Peyer's patch (tissue), 4 donors: ENCODE data around the gene MLPH.

Experiments used
- POLR2A ChIP-seq, 2 donors: fragments of 450-650 bp; IDR thresholded peaks; one replicate each; pipeline ENCODE4 v1.5.1; 2017; ENCODE audit warnings: antibody characterized with exemption in 2 of 2, mild to moderate bottlenecking in 2 of 2, moderate library complexity in 2 of 2
- TF ChIP-seq, protein P1 (sequence below), 6 experiments: fragments of 450-650 bp in 4 of 6; fragments of 200-600 bp in 2 of 6; sonication (generic) in 1 of 6; IDR thresholded peaks; one replicate each; pipeline ENCODE4 v1.5.1; 2017 to 2019; ENCODE audit warnings: antibody characterized with exemption in 6 of 6, mild to moderate bottlenecking in 3 of 6, moderate library complexity in 1 of 6

DNA sequence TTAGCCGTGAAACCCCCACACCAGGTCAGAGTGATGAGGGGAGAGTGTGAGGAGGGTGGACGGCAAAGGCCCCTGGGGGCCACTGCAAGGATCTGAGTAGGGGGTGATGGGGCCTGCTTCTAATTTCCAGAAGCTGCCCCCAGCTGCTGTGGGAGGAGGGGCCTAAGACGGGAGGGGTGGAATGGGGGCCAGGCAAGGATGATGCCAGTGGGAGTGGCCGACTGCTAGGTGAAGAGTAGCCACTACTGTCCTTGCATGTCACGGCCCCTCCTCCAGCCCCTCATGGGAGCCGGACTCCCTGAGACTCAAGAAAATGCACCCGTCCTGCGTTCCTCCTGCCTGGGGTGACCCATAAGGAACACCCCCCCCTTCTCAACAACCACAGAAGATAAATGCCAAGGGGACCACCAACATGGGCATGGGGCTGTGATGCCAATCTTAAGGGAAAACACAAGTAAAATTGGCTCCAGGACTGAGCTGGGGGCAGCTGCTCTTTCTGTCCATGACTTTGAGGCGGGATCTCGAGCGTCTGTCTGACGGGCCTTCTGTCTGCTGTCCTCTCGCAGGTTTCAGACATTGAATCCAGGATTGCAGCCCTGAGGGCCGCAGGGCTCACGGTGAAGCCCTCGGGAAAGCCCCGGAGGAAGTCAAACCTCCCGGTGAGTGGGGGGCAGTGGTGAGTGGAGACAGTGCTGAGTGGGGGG lies 55.1 kb downstream of the MLPH start:
- TF ChIP-seq, protein P1, sequence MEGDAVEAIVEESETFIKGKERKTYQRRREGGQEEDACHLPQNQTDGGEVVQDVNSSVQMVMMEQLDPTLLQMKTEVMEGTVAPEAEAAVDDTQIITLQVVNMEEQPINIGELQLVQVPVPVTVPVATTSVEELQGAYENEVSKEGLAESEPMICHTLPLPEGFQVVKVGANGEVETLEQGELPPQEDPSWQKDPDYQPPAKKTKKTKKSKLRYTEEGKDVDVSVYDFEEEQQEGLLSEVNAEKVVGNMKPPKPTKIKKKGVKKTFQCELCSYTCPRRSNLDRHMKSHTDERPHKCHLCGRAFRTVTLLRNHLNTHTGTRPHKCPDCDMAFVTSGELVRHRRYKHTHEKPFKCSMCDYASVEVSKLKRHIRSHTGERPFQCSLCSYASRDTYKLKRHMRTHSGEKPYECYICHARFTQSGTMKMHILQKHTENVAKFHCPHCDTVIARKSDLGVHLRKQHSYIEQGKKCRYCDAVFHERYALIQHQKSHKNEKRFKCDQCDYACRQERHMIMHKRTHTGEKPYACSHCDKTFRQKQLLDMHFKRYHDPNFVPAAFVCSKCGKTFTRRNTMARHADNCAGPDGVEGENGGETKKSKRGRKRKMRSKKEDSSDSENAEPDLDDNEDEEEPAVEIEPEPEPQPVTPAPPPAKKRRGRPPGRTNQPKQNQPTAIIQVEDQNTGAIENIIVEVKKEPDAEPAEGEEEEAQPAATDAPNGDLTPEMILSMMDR (IDR thresholded peaks at IDR 0.05): no peak
- TF ChIP-seq POLR2A (IDR thresholded peaks at IDR 0.05): no peak
